Measurements from ENCODE around the gene TRAF7. TPM values are rescaled to one million over a fixed set of nuclear protein-coding genes. Genes with fewer than 3 reads are reported as not detected.

TRAF7 gene
- total RNA-seq, 1 experiment from 2014 or later: 160 TPM

DNA sequence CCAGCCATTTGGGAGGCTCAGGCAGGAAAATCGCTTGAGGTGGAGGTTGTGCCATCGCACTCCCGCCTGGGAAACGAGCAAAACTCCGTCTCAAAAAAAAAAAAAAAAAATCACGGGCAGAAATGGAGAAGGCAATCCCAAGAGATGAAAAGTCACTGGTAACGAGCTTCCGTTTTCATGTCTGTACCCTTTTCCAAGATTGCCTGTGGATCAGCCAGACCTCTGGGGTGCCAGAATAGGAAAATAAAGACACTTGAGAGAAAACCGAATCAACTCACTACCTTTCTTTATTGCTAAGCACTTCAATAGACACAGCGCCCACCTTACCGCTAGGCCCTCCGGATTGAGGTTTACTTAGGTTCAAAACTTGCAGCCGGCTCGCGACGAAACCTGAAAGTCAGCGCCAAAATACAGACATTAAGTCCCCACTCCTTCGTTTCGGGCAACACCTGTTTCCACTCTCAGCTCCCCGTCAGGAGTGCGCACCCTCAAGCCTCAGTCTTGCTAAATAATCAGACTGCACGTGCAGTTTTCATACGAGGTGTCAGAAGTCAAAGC lies 970 bp upstream of the TRAF7 start:
- no peaks in the 10 kb centered on the region for H3K9me3 ChIP-seq (ENCODE audit: control insufficient read depth in 1 of 2, insufficient read depth in 1 of 2, low read depth in 1 of 2, low read length in 2 of 2)
- H3K36me3 ChIP-seq (ENCODE audit: control insufficient read depth in 1 of 2, insufficient read depth in 2 of 2, low read length in 2 of 2): peaks cover 0 to 32% of the 10 kb centered on the region in 2 experiments; a peak in 2 of 4 replicates
- H3K27ac ChIP-seq (ENCODE audit: low read depth, low read length): peak overlapping the region; percentile 84
- POLR2A ChIA-PET: interaction anchor here (0.6 to 1.8 kb wide), 26 partner anchors 13 to 382 kb away, joined by 3 to 21 read pairs (median 6); partner anchors contain the start of genes ECI1, MLST8, NPW and NTHL1
- peaks cover 50 to 76% of the 10 kb centered on the region in 2 experiments for H3K4me1 ChIP-seq (ENCODE audit: control insufficient read depth in 1 of 2, insufficient read depth in 2 of 2, low read length in 2 of 2)
- DNase-seq (ENCODE audit: low read depth, low spot score): no peak
- peak overlapping the region; percentile 99 for H3K4me2 ChIP-seq (ENCODE audit: low read length)
- no peaks in the 10 kb centered on the region for H3K9me2 ChIP-seq (ENCODE audit: insufficient read depth)
- H3K9ac ChIP-seq (ENCODE audit: low read length): peak overlapping the region; percentile 91
- no peak for ATAC-seq
- TF ChIP-seq JUND (IDR thresholded peaks at IDR 0.05) (no peak), CEBPB (IDR thresholded peaks at IDR 0.05; ENCODE audit: low read depth) (no peak)
- H3K79me2 ChIP-seq (ENCODE audit: insufficient read depth, low read length): peaks cover 74% of the 10 kb centered on the region
- CTCF ChIA-PET: interaction anchor here (1.2 kb wide), 2 partner anchors 14 to 132 kb away, joined by 5 to 11 read pairs; no protein-coding TSS in a partner anchor
- RAD21 ChIA-PET (ENCODE audit: low non-redundant PET in 1 of 2, low total read pairs in 2 of 2, uncharacterized antibody in 2 of 2, unreplicated experiment in 2 of 2): no interaction called here
- H3K27me3 ChIP-seq (ENCODE audit: insufficient read depth, low read length): no peaks in the 10 kb centered on the region
- H2AFZ ChIP-seq (ENCODE audit: low read depth, low read length, poor library complexity, severe bottlenecking): no peak overlapping the region
- intact Hi-C loops (cut with micrococcal nuclease): loop anchor here (5.0 kb wide), 2 partner anchors 68 to 868 kb away; partner anchors contain the start of genes E4F1, HCFC1R1, THOC6 and TNFRSF12A
- H3K4me3 ChIP-seq (replicated peaks in 1 of 2; ENCODE audit: low read depth in 1 of 2, low read length in 2 of 2): peak overlapping the region; percentile 77 to 98
- H4K20me1 ChIP-seq (ENCODE audit: insufficient read depth): no peaks in the 10 kb centered on the region; the same call in 1 of the 2 replicates
- BruUV-seq (replicated peaks): TSS peak; percentile 85

DNA sequence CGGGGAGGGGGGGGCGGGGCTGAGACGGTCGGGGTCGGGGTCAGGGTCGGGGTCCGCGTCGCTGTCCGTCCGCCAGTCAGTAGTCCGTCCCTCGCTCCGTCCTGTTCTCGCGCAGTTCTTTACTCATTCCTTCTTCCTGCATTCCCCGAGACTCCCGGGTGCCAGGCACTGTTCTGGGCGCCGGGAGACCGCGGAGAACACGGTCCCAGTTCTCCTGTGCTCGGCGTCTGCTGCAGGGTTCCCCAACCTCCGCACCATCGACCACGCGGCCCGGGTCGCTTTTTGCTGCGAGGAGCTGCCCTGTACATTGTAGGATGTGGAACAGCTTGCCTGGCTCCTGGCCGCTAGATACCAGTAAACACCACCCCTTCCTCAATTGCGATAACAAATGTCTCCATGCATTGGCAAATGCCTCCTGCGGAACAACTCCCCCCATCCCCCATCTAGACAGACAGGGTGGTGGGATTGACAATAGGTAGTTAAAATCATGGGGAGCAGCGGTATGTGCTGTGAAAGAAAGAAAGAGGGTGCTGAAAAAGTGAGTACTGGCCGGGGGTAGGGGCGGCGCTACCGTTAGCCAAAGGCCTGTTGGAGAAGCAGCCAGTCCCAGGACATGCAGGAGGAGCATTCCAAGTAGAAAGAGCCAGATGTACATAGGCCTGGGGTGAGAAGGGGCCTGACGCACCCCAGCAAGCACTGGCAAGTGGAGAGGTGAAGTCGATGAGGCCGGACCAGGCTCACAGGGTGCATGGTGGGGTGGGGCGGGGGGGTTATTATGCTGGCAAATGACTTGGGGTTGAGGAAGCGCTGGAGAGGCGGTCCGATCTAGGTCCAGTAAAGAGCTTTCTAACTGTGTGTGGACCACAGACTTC lies 631 bp downstream of the TRAF7 start:
- ChIA-PET RAD21 (ENCODE audit: low non-redundant PET in 1 of 2, low total read pairs in 2 of 2, uncharacterized antibody in 2 of 2, unreplicated experiment in 2 of 2) (interaction anchor here in 1 of 2 experiments (0.7 kb wide), 1 partner anchor 16 kb away, joined by 3 read pairs; no protein-coding TSS in a partner anchor), POLR2A (interaction anchor here (0.7 to 1.8 kb wide), 44 partner anchors 8 to 867 kb away, joined by 3 to 21 read pairs (median 5); partner anchors contain the start of genes CEMP1, ECI1, HCFC1R1 and MLST8), CTCF (interaction anchor here (0.9 to 1.2 kb wide), 3 partner anchors 16 to 133 kb away, joined by 3 to 11 read pairs (median 5); partner anchors contain the start of gene ECI1)
- ATAC-seq (peak; percentile 0; the same call in 1 of the 2 replicates), DNase-seq (ENCODE audit: low read depth, low spot score) (no peak)
- peak overlapping the region; percentile 98 for H3K9ac ChIP-seq (ENCODE audit: low read length)
- H3K9me2 ChIP-seq (ENCODE audit: insufficient read depth): no peaks in the 10 kb centered on the region
- H3K4me1 ChIP-seq (ENCODE audit: control insufficient read depth in 1 of 2, insufficient read depth in 2 of 2, low read length in 2 of 2): peaks cover 44 to 73% of the 10 kb centered on the region in 2 experiments
- TSS peak; percentile 66 for BruUV-seq (replicated peaks)
- peaks cover 87% of the 10 kb centered on the region for H3K79me2 ChIP-seq (ENCODE audit: insufficient read depth, low read length)
- no peaks in the 10 kb centered on the region; the same call in 1 of the 2 replicates for H4K20me1 ChIP-seq (ENCODE audit: insufficient read depth)
- H3K9me3 ChIP-seq (ENCODE audit: control insufficient read depth in 1 of 2, insufficient read depth in 1 of 2, low read depth in 1 of 2, low read length in 2 of 2): no peaks in the 10 kb centered on the region
- H3K4me2 ChIP-seq (ENCODE audit: low read length): peak overlapping the region; percentile 97
- peak overlapping the region; percentile 80 for H3K27ac ChIP-seq (ENCODE audit: low read depth, low read length)
- intact Hi-C loops (cut with micrococcal nuclease): loop anchor here (5.0 kb wide), 1 partner anchor 866 kb away; the partner anchor contains the start of genes HCFC1R1, THOC6 and TNFRSF12A
- no peaks in the 10 kb centered on the region for H3K27me3 ChIP-seq (ENCODE audit: insufficient read depth, low read length)
- H3K4me3 ChIP-seq (replicated peaks in 1 of 2; ENCODE audit: low read depth in 1 of 2, low read length in 2 of 2): peak overlapping the region; percentile 98 to 100
- H3K36me3 ChIP-seq (ENCODE audit: control insufficient read depth in 1 of 2, insufficient read depth in 2 of 2, low read length in 2 of 2): peaks cover 0 to 32% of the 10 kb centered on the region in 2 experiments; a peak in 2 of 4 replicates
- no peak overlapping the region for H2AFZ ChIP-seq (ENCODE audit: low read depth, low read length, poor library complexity, severe bottlenecking)
- TF ChIP-seq SIN3A (IDR thresholded peaks at IDR 0.05; ENCODE audit: low read depth) (no peak), JUND (IDR thresholded peaks at IDR 0.05) (no peak), SRF (IDR thresholded peaks at IDR 0.05; ENCODE audit: low read depth) (no peak), FOSL1 (IDR thresholded peaks at IDR 0.05; ENCODE audit: low read depth) (no peak), RAD21 (IDR thresholded peaks at IDR 0.05; ENCODE audit: low read depth) (no peak), ZNF274 (IDR thresholded peaks at IDR 0.05; ENCODE audit: low read depth, low read length) (no peak), ELF1 (IDR thresholded peaks at IDR 0.05; ENCODE audit: borderline replicate concordance, low read depth) (no peak), EZH2phosphoT487 (IDR thresholded peaks at IDR 0.05; ENCODE audit: borderline replicate concordance) (no peak), TCF7L2 (IDR thresholded peaks at IDR 0.05; ENCODE audit: borderline replicate concordance, extremely low read depth, insufficient read depth, insufficient read length) (no peak), ZFX (IDR thresholded peaks at IDR 0.05) (no peak), EGR1 (IDR thresholded peaks at IDR 0.05; ENCODE audit: low read depth) (no peak)
- TF ChIP-seq, protein P1, sequence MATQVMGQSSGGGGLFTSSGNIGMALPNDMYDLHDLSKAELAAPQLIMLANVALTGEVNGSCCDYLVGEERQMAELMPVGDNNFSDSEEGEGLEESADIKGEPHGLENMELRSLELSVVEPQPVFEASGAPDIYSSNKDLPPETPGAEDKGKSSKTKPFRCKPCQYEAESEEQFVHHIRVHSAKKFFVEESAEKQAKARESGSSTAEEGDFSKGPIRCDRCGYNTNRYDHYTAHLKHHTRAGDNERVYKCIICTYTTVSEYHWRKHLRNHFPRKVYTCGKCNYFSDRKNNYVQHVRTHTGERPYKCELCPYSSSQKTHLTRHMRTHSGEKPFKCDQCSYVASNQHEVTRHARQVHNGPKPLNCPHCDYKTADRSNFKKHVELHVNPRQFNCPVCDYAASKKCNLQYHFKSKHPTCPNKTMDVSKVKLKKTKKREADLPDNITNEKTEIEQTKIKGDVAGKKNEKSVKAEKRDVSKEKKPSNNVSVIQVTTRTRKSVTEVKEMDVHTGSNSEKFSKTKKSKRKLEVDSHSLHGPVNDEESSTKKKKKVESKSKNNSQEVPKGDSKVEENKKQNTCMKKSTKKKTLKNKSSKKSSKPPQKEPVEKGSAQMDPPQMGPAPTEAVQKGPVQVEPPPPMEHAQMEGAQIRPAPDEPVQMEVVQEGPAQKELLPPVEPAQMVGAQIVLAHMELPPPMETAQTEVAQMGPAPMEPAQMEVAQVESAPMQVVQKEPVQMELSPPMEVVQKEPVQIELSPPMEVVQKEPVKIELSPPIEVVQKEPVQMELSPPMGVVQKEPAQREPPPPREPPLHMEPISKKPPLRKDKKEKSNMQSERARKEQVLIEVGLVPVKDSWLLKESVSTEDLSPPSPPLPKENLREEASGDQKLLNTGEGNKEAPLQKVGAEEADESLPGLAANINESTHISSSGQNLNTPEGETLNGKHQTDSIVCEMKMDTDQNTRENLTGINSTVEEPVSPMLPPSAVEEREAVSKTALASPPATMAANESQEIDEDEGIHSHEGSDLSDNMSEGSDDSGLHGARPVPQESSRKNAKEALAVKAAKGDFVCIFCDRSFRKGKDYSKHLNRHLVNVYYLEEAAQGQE (IDR thresholded peaks at IDR 0.05; ENCODE audit: low read depth): no peak
